Effector CD4-positive, alpha-beta T cell (primary cell): Measurements from ENCODE around the gene HCK.
"Not testable (repeated sequence)": the region's sequence is repeated elsewhere in the genome, so short reads cannot be mapped to it uniquely, and the experiment has no call there.

Experiments used
- DNase-seq: peaks from one replicate; pipeline ENCODE4 v3.0.0-alpha.2; 2020

HCK gene

DNA sequence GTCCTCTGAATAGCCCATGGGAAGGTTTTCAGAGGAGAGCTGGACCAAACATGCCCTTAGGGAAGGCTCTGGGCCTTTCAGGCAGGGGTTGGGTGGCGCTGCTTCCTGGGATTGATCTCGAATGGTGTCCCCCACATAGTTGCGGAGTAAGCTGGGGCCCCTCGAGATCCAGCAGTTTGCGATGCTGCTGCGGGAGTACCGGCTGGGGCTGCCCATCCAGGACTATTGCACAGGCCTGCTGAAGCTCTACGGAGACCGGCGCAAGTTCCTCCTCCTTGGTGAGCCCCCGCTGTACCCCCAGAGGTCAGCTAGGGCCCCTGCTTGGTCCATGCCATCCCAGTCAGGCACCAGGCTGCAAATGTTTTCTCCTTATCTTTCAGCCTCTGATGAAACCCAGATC is 22.5 kb upstream of the HCK start:
- DNase-seq: no peak

DNA sequence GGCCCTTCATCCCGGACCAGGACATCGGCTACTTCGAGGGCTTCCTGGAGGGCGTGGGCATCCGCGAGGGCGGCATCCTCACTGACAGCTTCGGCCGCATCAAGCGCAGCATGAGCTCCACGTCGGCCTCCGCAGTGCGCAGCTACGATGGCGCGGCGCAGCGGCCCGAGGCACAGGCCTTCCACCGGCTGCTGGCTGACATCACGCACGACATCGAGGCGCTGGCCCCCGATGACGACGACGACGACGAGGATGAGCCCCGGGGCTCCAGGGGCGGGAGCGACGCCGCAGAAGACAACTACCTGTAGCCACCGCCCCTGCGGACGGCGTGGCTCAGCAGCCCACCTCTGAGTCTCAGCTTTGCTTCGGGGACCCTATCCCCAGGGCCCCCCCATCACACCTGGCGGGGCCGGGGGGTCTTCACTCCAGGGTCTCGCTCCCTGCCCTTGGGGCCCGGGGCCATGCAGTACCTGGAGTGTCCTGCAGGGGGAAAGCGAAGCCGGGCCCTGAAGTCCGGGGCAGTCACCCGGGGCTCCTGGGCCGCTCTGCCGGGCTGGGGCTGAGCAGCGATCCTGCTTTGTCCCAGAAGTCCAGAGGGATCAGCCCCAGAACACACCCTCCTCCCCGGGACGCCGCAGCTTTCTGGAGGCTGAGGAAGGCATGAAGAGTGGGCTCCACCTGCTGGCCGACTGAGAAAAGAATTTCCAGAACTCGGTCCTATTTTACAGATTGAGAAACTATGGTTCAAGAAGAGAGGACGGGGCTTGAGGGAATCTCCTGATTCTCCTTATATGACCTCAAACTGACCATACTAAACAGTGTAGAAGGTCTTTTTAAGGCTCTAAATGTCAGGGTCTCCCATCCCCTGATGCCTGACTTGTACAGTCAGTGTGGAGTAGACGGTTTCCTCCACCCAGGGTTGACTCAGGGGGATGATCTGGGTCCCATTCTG is 20.8 kb upstream of the HCK start:
- DNase-seq: peak; percentile 37

DNA sequence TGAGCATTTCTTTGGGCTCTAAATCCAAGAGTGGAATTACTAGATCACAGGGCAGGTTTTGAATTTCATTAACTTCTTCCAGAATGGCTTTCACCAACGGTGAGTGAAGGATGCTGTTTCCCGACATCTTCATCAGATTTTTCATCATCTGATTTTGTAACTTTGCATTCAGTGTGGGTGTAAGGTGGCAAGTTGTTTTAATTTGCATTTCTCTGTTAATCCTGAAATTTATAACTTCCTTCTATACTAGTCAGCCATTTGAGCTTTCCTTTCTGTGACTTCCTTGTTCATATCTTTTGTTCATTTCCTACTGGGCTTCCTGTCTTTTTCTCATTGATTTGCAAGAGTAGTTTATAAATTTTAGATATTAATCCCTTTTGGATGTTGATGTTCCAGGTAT is 18.7 kb upstream of the HCK start:
- DNase-seq: no peak

DNA sequence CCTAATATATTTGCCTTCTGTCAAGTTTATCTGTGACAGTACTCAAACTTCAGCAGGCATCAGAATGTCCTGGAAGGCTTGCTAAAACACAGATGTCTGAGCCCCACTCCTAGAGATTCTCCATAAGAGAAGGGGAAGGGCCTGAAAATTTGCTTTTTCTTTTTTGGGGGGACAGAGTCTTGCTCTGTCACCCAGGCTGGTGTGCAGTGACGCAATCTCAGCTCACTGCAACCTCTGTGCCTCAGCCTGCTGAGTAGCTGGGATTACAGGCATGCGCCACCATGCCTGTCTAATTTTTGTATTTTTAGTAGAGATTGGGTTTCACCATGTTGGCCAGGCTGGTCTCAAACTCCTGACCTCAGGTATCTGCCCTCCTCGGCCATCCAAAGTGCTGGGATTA is 18.3 kb upstream of the HCK start:
- not testable (repeated sequence) for DNase-seq

DNA sequence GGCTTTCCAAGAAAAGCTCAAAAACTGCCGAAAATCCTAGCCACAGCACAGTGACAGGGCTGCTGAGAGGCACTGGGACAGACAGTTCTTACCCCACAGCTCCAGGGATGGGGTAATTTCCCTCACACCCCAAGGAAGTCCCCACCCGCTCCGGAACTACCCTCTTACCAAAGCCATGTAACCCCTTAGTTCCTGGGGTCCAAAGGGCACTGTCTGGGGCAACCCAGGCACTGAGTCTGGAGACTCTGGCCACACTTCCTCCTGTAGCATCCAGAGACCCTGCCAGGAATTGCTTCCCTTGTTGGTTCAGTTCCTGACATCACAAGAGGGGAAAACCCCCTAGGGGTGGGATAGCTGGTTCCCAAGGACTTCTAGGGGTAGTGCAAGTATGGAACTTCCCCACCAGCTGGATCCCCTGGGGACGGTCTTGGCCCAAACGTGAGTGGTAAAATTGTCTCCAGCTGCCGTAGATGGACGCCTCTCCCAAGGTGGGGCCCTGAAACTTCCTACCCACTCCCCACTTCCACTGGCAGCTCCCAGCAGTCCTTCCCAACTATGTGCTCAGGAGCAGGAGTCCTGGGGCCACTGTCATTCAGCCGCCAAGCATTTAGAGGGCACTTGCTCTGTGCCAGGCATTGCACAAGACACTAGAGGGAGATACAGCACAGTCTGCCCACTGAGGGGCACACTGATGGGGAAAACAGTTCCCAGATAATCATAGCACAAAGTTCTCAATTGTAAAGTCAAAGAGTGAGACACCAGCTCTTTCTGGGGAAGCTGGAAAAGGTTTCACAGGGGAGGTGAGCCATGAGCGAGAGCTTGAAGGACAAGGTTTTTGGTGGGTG is 17.2 kb upstream of the HCK start:
- no peak for DNase-seq

DNA sequence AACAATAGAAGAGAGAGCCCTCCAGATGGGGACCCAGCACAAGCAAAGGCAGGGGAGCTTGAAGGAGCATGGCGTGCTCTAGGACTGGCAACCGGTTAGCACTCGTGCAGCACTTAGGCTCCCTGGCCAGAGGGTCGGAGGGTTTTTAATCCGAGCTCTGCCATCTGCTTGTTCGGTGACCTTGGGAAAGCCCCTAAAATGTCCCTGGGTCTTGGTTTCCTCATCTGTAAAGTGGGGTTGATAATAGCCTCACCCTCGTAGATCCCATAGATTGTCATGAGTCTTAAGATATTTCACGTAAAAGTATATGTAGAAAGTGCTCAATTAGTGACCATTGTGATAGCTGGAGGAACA is 16.6 kb upstream of the HCK start:
- DNase-seq: no peak

DNA sequence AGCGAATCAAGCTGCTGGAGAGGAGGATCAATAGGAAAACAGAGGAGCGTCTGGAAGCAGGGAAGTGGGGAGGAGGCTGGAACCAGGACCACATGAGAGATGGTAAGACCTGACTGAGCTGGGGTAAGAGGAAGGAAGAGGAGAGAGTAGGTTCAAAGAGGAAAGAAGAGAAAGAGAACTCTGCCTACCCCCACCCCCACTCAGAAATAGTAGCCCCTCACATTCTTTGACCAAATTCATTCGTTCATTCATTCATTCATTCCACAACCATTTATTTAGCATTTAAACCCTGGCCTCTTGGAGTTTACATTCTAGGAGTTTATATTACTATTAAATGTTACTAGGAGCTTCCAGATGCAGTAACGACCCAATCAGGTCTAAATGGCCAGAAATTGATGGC is 15.8 kb upstream of the HCK start:
- no peak for DNase-seq

DNA sequence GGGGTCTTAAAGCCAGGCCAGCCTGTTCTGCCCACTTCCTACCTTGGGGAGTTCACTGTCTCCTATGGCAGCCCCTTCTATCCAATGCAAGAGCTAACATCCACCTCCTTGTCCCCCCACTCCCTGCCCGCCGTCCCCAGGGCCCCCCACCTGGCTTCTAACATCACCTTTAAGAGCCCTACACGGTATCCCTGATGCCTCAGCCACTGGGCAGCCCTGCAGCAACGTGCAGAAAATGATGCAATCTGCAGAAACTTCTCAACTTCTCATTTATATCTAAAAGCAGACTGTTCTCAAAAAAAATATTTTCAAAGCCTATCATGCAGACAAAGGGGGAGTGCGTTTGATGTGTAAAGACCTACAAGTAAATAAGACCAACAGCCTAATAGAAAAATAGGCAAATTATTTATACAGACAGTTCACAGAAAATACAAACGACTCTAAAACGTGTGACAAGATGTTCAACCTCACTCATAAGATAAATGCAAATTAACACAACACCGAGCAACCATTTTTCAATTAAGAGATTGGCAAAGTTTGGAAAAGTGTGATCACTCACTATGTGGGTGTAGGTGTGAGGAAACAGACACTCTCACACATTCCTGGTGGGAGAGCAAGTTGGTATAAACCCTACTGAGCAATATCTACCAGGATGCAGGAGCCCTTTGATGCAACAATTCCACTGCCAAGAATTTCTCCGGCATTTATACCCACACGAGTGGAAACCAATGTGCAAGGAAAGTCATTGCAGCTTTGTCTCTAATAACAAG is 15.1 kb upstream of the HCK start:
- DNase-seq: no peak

DNA sequence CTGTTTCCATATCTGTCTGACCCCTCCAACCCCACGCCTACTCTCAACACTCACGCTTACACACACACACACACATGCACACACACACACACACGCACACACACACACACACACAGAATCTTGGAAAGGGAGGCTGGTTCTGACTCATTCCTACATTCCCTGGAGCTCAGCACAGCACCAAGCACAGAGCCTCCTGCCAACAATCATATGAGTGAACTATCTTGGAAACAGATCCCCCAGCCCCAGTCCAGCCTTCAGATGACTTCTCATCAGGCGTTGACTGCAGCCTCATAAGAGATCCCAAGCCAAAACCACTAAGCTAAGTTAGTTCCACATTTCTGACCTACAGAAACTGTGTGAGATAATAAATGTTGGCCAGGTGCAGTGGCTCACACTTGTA is 14.1 kb upstream of the HCK start:
- DNase-seq: no peak

DNA sequence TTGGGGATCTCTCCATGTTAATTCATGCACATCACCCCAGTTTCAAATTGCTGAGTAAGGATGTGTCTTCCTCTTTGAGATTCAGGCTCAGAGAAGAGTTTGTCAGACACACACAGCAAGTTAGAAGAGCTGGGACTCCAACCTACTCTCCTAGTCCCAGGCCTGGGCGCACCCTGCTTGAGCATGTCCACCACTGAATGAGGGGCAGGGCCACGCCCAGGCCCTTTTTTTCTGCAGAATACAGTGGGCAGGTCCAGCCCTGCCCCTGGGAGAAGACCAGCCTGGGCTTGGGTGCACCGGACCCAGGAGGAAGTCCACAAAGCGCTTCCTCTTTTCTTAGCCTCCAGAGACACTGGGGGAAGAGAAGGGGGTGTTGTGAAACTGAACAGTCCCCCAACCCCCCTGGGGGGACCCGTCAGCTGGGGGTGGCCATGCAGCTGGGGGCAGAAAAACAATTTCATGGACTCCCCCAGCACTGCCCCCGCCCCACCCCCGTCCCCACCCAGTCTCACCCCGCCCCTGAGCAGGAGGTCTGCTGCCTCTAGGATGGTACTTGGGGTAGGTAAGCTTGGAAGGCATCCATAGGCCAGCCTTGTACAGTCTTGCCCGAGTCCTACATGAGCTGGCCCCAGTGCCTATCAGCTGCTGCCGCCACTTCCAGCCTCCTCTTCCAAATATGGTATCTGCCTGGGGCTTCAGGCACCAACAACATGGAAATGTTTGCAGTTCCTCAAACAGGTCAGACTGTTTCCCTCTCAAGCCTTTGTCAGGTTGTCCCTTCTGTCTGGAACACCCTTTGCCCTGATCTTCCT is 11.7 kb upstream of the HCK start:
- no peak for DNase-seq

DNA sequence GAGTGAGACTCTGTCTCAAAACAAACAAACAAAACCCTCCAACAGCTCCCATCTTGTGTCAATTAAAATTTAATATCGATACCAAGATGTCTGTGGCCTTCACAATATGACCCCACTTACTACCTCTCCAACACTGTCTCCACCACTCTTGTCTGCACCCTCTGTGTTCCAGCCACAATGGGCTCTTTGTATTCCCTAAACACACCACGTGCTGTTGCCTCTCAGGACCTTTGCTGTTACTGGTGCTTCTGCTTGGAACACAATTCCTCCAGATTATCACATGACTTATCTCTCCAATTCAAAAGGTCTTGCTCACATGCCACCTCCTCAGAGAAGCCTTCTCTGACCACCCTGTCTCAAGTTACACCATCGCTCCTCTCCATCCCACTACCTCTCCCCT is 6.0 kb upstream of the HCK start:
- DNase-seq: no peak

DNA sequence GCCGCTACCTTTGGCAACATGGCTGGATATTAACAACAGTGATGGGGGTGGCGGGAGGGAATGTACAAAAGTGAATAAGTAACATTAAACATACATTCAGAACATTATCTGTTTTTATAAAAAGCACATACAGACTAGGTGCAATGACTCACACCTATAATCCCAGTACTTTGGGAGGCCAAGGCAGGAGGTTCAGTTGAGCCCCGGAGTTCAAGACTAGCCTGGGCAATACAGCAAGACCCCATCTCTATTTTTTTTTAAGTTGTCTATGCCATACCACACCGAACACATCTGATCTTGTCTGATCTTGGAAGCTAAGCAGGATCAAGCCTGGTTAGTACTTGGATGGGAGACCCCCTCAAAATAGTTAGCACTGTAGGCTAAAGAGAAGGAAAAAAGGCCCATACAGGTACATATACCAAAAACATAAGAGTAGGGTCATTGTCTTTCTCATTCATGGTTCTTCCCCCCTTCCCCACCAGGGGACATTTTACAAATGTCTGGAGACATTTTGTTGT is 1.7 kb upstream of the HCK start:
- DNase-seq: no peak

DNA sequence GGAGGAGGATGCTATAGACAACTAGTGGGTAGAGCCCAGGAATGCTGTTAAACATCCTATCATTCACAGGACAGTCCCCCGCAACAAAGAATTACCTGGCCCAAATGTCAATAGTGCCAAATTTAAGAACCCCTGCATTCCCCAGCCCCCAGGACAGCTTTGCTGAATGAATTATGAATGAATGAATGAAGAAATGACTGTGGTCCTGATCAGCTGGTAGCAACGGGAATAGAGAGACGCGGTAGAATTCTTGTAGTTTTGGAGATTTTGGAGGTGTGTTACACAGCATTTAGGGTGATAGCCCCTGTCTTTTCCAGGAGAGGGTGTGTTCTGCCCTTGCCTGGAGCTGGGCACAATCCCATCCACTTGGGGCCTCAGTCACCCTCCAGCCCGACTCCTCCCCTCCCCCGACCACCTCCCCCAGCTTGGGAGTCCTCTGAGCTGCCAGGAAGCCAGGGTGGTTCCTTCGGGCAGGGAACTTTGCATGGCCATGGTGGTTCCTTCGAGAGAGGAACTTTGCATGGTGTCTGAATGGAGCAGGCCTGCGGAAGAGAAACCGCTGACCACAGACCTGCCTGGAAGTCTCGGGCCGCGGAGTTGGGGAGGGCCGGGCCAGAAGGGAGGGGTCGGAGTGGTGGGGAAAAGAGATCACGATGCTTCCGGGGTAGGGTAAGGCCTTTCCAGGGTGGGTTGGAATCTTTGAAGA is 1.0 kb upstream of the HCK start:
- no peak for DNase-seq

DNA sequence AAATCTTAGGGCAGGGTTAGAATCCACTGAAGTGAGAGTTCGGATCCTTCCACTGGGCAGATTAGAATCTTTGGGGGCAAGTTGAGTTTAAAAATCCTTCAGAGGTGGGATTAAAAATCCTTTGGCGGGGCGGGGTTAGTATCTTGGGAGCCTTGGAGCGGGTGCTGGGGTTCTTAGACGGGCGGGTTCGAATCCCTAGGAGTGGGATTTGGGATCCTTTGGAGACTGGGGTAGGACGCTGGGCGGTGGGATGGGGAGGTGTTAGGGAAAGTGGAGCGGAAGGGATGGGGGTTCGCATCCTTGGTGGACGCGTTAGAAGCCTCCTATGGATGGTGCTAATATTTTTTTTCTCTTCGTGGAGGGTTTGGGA is 337 bp upstream of the HCK start:
- no peak for DNase-seq

DNA sequence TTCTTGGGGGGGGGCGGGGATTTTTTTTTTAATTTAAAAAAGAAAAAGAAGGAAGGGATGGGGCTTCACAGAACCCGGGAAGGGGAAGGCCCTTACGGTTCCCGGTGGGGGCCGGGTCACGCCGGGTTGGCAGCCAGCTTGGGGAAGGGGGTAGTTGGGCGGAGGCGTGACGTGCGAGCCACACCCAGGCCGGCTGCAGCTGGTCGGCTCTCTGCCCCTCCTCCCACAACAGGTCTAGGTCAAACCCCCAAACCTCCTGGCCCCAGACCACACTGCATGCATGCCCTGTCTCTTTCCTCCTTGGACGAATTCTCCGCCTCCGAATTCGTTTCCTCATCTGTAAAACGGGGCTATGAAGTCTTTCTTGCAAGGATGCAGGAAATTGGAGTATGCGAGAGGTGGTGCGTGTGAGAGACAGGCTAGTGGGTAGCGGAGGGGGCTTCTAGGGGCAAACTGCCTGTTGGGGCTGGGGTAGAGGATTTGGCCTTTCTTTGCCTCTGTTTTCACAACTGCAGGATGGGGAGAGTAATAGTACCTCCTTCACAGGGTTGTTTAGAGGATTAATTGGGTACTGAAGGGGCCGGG is 828 bp downstream of the HCK start:
- DNase-seq: no peak

DNA sequence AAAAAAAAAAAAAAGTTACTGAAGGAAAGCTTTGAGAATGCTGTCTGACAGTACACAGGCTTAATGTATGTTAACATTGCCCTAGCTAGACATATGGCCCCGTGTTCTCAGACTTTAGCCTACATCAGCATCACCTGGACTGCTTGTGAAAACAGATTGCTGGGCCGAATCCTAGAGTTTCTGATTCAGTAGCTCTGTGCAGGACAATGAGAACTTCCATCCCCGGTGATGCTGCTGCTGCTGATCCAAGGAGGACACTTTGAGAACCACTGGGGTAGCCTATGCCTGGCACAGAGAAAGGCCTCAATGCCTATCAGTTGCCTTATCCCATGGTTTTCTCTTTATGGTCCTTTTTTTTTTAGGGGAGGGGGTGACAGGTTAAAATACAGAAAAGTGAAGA is 1.6 kb downstream of the HCK start:
- no peak for DNase-seq

DNA sequence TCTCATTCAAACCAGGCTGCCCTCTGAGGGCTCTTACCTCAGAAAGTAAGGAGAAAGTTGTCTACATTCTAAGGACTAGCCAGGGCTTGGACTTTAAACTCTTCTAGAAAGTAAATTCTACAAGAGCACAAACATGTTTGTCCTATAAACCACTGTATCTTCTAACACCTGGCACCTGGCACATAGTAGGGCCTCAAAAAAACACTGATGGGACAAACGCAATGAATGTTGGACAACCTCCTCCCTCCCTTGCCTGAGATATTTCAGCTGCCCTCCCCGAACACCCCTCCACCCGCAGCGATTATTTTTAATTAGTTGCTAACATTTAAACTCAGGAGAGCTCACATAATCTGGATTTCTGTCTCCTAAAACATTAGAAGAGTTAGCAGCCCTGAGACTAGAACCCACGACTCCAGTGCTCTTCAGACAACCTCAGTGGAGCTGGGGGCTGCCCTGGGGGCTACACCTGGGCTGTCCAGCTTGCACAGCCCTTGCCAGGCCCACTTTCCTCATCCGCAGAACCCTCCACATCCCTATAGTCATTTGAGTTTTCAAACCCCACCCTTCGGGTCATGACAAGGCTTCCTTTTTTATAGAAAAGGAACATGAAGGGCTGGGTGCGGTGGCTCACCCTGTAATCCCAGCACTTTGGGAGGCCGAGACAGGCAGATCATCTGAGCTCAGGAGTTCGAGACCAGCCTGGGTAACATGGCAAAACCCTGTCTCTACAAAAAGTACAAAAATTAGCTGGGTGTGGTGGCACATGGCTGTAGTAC is 4.9 kb downstream of the HCK start:
- DNase-seq: no peak

DNA sequence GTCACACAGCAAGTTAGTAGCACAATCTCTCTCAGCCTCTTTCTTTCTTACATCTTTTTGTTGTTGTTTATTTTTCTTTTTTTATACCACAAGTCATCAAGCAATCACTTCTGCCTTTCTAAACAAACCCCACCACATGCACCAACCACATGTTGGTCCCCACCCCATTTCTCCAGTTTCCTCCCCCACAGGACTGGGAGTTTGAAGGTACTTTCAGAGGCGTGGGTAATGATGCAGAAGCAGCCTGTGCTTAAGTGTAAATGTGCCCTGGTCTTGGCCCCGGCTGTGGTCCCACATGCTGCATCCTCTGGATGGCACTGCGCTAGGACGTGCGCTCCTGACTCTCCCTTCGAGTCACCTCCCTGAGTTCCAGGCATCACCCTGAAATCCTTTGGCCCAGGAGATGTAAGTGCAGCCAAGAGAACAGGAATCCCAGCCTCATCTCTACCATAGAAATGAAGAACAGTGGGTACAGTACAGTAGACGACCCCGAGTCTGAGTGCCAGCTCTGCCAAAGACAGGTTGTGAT is 5.7 kb downstream of the HCK start:
- DNase-seq: no peak

DNA sequence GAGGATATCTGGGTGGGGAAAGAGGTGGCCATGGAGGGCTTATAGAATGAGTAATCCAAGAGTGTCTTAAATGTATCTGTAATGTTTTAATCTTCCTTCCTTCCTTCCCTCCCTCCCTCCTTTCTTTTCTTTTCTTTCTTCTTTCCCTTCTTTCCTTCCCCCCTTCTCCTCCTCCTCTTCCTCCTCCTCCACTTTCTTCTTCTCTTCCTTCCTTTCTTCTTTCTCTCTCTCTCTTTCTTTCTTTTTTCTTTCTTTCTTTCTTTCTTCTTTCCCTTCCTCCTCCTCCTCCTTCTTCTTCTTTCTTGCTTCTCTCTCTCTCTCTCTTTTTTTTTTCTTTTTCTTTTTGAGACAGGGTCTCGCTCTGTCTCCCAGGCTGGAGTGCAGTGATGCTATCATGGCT is 7.1 kb downstream of the HCK start:
- DNase-seq: no peak

DNA sequence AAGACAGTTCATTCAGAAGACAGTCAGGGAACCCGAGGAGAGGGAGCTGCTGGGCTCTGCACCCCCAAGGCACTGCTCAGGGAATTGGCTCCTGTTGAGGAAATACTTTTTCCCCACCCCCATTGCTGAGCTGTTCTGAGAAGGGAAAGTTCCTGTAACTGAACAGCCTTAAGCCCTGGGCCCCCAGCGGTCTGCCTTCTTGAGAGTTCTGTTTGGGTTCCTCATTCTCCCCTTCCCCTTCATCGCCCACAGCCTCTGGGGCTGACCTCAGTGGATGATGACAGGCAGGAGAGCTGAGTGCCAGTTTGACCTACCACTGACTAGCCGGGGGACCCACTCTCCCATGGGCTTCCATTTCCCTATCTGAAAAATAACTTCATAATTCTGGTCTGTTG is 10.7 kb downstream of the HCK start:
- no peak for DNase-seq
